Right lobe of liver (tissue), 6 donors: ENCODE data around the gene CCDC180. TPM values are rescaled to one million over a fixed set of nuclear protein-coding genes. Genes with fewer than 3 reads are reported as not detected.
"Not testable (repeated sequence)": the region's sequence is repeated elsewhere in the genome, so short reads cannot be mapped to it uniquely, and the experiment has no call there.

Experiments
- ATAC-seq, 4 donors: fragments of 200-7000 bp; cut with Tn5 transposase; one replicate each; pipeline ENCODE4 v1.9.1; 2020; ENCODE audit warnings: mild to moderate bottlenecking in 4 of 4, moderate library complexity in 4 of 4
- DNase-seq, 3 donors: peaks; one replicate each; pipeline ENCODE4 v3.0.0-alpha.2; 2020
- H3K27ac ChIP-seq, 3 donors: fragments of 200-600 bp; one replicate each; pipeline ENCODE4 v1.8.0; 2022
- H3K27me3 ChIP-seq, 2 donors: fragments of 200-600 bp; one replicate each; pipeline ENCODE4 v1.8.0; 2022
- H3K36me3 ChIP-seq, 4 donors: fragments of 200-600 bp; sonication (generic) in 1 of 4; one replicate each; pipeline versions ENCODE4 v1.5.1 to v1.8.0; 2017 to 2022; ENCODE audit warnings: control low read depth in 1 of 4
- H3K4me1 ChIP-seq, 4 donors: fragments of 200-600 bp; sonication (generic) in 1 of 4; one replicate each; pipeline versions ENCODE4 v1.5.1 to v1.8.0; 2017 to 2022; ENCODE audit warnings: control low read depth in 1 of 4
- H3K4me3 ChIP-seq, 3 donors: fragments of 200-600 bp; one replicate each; pipeline ENCODE4 v1.8.0; 2022
- H3K9me3 ChIP-seq, 4 donors: fragments of 200-600 bp; sonication (generic) in 1 of 4; one replicate each; pipeline versions ENCODE4 v1.5.1 to v1.8.0; 2017 to 2022; ENCODE audit warnings: control low read depth in 1 of 4
- POLR2A ChIP-seq: fragments of 450-650 bp; IDR thresholded peaks from one replicate; pipeline ENCODE4 v1.6.1; 2017; ENCODE audit warnings: antibody characterized with exemption, mild to moderate bottlenecking
- WGBS: methylation state at CpG from one replicate; pipeline ENCODE4 v1.1.6; 2018; ENCODE audit warnings: low coverage, low lambda C conversion rate; ENCODE audit not compliant: insufficient coverage; ENCODE audit errors: missing lambda C conversion rate; 5-methylcytosine and 5-hydroxymethylcytosine counted together
- intact Hi-C, 2 donors: fragments of 100-400 bp; cut with DNase I; formaldehyde crosslinking; loops; one replicate each; pipeline versions ENCODE4 v1.11.2 to v1.14.1; 2022
- long read RNA-seq: library from polyadenylated mRNA; unstranded; transcript quantifications from one replicate; pipeline ENCODE4 v2.0.0, GENCODE V29; 2019
- total RNA-seq, 6 experiments: library from RNA; depleted of rRNA in 2 of 6; stranded (reverse); fragments of >200 nt in 2 of 6; fragmentation: NEBNext Ultra II Directional in 3 of 6; extraction: Animal tissue kit (Norgen Biotek cat#: 25700) in 3 of 6; gene quantifications; one replicate each; pipeline versions ENCODE4 v1.1.0 to v1.2.4, GENCODE V29; 2016 to 2023
- TF ChIP-seq, protein P1 (sequence below), 4 donors: fragments of 200-600 bp in 3 of 4; fragments of 450-650 bp in 1 of 4; IDR thresholded peaks; one replicate each; pipeline versions ENCODE4 v1.5.1 to v1.8.0; 2016 to 2022; ENCODE audit warnings: antibody characterized with exemption in 4 of 4, mild to moderate bottlenecking in 2 of 4
- donor health status: DM: no; HTN: yes; CAD: no.
- donor health status: DM: no; HTN: no; CAD: no.
- donor health status: DM: no; HTN: no; CAD: no.
- donor health status: DM: no; HTN: yes; CAD: no.
- donor health status: DM: no; HTN: yes; CAD: no.

Gene CCDC180
- total RNA-seq = 1 to 10 TPM in 3 of 6 experiments, under 1 TPM in 3; 0.31 to 1.5 (median 1.0) TPM
- long read RNA-seq = 0 reads

DNA sequence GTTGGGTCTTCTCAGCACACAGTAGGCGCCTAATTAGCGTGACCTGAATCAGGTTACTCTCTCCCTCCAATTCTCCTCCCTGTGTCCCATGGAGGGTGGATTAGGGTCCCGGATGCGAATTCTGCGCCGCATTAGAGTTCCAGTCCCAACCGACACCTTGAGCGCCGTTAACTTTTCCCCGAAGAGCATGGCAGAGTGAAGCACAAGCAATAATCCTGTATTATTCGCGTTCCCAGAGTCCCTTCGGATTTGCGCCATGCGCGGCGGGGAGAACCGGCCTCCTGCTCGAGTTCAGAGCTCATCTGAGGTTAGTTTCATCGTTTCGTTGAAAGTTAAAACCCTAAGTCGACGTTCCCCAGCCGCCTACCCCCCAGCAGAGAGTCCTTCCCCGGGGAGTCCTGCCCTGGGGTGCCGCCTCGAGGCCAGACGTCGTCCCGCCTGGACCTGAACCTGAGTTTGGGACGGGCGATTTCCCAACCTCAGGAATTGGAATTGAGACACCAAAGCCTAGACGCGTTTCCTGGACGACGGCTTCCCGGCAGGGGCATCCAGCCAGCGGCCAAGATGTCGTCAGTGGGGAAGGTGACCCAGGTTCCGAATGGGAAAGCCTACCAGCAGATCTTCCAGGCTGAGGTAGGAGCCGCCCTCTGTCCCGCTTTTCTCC is at the start of gene CCDC180:
CCDC180 (plus strand) TSS at position 160 of the 664 bp plus-strand sequence; CDS start at position 565, 405 bp downstream.
- peak within 1 kb of the TSS in 1 of 3 donors; percentile 18 for H3K4me3 ChIP-seq
- DNase-seq (peak; percentile 58 to 80 (median 74)), ATAC-seq (peak; percentile 62 to 85 (median 78))
- peaks cover 0 to 6% (median 0%) of the 10 kb centered on the region in 4 donors for H3K4me1 ChIP-seq
- intact Hi-C loops = no loop called here
- no peaks in the 10 kb centered on the region for H3K9me3 ChIP-seq
- no peaks in the 10 kb centered on the region for H3K27me3 ChIP-seq
- 36% methylated on average over 16 of the region's 42 CpGs for WGBS
- no peak within 1 kb of the TSS for H3K27ac ChIP-seq
- no peak for TF ChIP-seq POLR2A
- TF ChIP-seq, protein P1, sequence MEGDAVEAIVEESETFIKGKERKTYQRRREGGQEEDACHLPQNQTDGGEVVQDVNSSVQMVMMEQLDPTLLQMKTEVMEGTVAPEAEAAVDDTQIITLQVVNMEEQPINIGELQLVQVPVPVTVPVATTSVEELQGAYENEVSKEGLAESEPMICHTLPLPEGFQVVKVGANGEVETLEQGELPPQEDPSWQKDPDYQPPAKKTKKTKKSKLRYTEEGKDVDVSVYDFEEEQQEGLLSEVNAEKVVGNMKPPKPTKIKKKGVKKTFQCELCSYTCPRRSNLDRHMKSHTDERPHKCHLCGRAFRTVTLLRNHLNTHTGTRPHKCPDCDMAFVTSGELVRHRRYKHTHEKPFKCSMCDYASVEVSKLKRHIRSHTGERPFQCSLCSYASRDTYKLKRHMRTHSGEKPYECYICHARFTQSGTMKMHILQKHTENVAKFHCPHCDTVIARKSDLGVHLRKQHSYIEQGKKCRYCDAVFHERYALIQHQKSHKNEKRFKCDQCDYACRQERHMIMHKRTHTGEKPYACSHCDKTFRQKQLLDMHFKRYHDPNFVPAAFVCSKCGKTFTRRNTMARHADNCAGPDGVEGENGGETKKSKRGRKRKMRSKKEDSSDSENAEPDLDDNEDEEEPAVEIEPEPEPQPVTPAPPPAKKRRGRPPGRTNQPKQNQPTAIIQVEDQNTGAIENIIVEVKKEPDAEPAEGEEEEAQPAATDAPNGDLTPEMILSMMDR (IDR thresholded peaks at IDR 0.05) = peak in 1 of 4 donors; percentile 20
- no peaks in the 10 kb centered on the region for H3K36me3 ChIP-seq

- H3K4me1 ChIP-seq, H3K27ac ChIP-seq, H3K9me3 ChIP-seq, H3K27me3 ChIP-seq, H3K4me3 ChIP-seq, ATAC-seq, DNase-seq, H3K36me3 ChIP-seq, intact Hi-C loops: not testable (repeated sequence)
- 80% methylated on average over 4 of the region's 4 CpGs for WGBS
Measured at GRCh38 chr9:97259834-97260514, 47.5 kb upstream of the CCDC180 start.

GRCh38 chr9:97271292-97271691 is 36.2 kb upstream of the CCDC180 start:
- Histone ChIP-seq H3K4me1 (no peaks in the 10 kb centered on the region), H3K36me3 (no peaks in the 10 kb centered on the region), H3K27ac (no peak overlapping the region), H3K9me3 (no peaks in the 10 kb centered on the region), H3K4me3 (no peak overlapping the region), H3K27me3 (no peaks in the 10 kb centered on the region)
- WGBS = 92% methylated on average over 16 of the region's 29 CpGs
- intact Hi-C loops = no loop called here
- no peak for DNase-seq
- TF ChIP-seq, protein P1 (IDR thresholded peaks at IDR 0.05) = no peak
- TF ChIP-seq POLR2A = no peak
- ATAC-seq = no peak

- intact Hi-C loops = no loop called here
- H3K27ac ChIP-seq = no peak overlapping the region
- no peaks in the 10 kb centered on the region for H3K4me1 ChIP-seq
- 89% methylated on average over 4 of the region's 4 CpGs for WGBS
- ATAC-seq (no peak), DNase-seq (no peak)
- H3K9me3 ChIP-seq = no peaks in the 10 kb centered on the region
- H3K27me3 ChIP-seq = no peaks in the 10 kb centered on the region
- H3K4me3 ChIP-seq = no peak overlapping the region
- no peaks in the 10 kb centered on the region for H3K36me3 ChIP-seq
- TF ChIP-seq POLR2A = no peak
- TF ChIP-seq, protein P1 (IDR thresholded peaks at IDR 0.05) = no peak
Measured at GRCh38 chr9:97272072-97272471, 35.4 kb upstream of the CCDC180 start.

- ATAC-seq (no peak), DNase-seq (no peak)
- intact Hi-C loops = no loop called here
- no peaks in the 10 kb centered on the region for H3K4me1 ChIP-seq
- WGBS = 78% methylated on average over 3 of the region's 6 CpGs
- no peaks in the 10 kb centered on the region for H3K27me3 ChIP-seq
- H3K4me3 ChIP-seq = no peak overlapping the region
- TF ChIP-seq, protein P1 (IDR thresholded peaks at IDR 0.05) = no peak
- TF ChIP-seq POLR2A = no peak
- no peaks in the 10 kb centered on the region for H3K9me3 ChIP-seq
- H3K27ac ChIP-seq = no peak overlapping the region
- peaks cover 0 to 2% (median 0%) of the 10 kb centered on the region in 4 donors for H3K36me3 ChIP-seq
Measured at GRCh38 chr9:97276310-97276852, 31.1 kb upstream of the CCDC180 start.
